ENCODE results near the gene STK26.
"Not testable (repeated sequence)": the region's sequence is repeated elsewhere in the genome, so short reads cannot be mapped to it uniquely, and the experiment has no call there.

The STK26 gene

GRCh38 chrX:132093239-132093860 lies 70.2 kb downstream of the STK26 start:
- no peak overlapping the region for H3K4me3 ChIP-seq (ENCODE audit: low read depth, low read length)
- ChIA-PET POLR2A (no interaction called here), CTCF (interaction anchor here (1.5 to 5.2 kb wide), 5 partner anchors 9 to 521 kb away, joined by 5 to 71 read pairs (median 12); partner anchors contain the start of gene RAP2C)
- no peak for DNase-seq (ENCODE audit: low read depth, low spot score)
- TF ChIP-seq, protein P1, sequence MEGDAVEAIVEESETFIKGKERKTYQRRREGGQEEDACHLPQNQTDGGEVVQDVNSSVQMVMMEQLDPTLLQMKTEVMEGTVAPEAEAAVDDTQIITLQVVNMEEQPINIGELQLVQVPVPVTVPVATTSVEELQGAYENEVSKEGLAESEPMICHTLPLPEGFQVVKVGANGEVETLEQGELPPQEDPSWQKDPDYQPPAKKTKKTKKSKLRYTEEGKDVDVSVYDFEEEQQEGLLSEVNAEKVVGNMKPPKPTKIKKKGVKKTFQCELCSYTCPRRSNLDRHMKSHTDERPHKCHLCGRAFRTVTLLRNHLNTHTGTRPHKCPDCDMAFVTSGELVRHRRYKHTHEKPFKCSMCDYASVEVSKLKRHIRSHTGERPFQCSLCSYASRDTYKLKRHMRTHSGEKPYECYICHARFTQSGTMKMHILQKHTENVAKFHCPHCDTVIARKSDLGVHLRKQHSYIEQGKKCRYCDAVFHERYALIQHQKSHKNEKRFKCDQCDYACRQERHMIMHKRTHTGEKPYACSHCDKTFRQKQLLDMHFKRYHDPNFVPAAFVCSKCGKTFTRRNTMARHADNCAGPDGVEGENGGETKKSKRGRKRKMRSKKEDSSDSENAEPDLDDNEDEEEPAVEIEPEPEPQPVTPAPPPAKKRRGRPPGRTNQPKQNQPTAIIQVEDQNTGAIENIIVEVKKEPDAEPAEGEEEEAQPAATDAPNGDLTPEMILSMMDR (IDR thresholded peaks at IDR 0.05; ENCODE audit: insufficient read depth, low read length, missing control alignments): no peak

DNA sequence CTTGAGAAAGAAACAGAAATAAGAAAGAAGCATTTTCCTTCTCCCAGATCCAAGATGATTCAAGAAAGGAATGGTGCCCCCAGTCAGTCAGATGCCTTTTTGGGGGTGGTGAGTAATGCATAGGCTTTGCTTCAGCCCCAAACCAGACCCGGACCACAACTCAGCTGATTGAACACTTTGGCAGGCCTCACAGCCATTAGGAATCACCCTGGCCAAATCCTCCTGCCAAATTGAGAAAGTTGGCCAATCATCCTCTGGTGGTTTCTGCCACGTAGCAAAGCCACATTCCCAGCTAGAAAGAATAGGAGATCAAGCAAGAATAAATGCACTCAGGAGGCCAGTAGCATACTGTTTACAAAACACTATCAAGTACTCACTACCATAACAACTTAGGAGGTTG lies 71.1 kb downstream of the STK26 start:
- no peak for DNase-seq (ENCODE audit: low read depth, low spot score)
- TF ChIP-seq, protein P1 (IDR thresholded peaks at IDR 0.05; ENCODE audit: insufficient read depth, low read length, missing control alignments): no peak
- CTCF ChIA-PET: interaction anchor here (2.3 to 5.2 kb wide), 2 partner anchors 126 to 520 kb away, joined by 12 to 71 read pairs; partner anchors contain the start of gene RAP2C
- POLR2A ChIA-PET: no interaction called here
- no peak overlapping the region for H3K4me3 ChIP-seq (ENCODE audit: low read depth, low read length)

DNA sequence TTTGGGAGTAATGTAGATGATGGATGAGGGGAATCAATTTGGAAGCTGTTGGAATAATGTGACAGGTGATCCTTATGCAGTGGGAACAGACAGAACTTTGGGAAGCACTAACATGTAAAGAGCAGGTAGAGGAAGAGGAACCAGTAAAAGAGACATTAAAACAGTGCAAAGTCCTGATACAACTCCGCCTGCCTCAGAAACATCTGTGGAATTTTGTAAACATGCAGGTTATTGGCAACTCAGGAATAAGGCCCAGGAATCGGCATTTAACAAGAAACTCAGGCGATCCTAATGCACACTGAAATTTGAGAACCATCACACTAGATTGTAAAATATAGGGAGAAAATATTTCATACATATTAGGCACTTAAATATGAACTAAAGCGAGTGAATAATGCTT lies 75.6 kb downstream of the STK26 start:
- DNase-seq (ENCODE audit: low read depth, low spot score); CTCF ChIA-PET; H3K4me3 ChIP-seq (ENCODE audit: low read depth, low read length); POLR2A ChIA-PET: not testable (repeated sequence)

- TF ChIP-seq, protein P1 (IDR thresholded peaks at IDR 0.05; ENCODE audit: insufficient read depth, low read length, missing control alignments): no peak
- ChIA-PET POLR2A (no interaction called here), CTCF (interaction anchor here (3.2 kb wide), 1 partner anchor 9 kb away, joined by 23 read pairs; no protein-coding TSS in a partner anchor)
- H3K4me3 ChIP-seq (ENCODE audit: low read depth, low read length): no peak overlapping the region
- no peak for DNase-seq (ENCODE audit: low read depth, low spot score)
These were observed 78.1 kb downstream of the STK26 start for GRCh38 chrX:132101206-132101605.

GRCh38 chrX:132101799-132102198 lies 78.7 kb downstream of the STK26 start:
- CTCF ChIA-PET: interaction anchor here (1.1 to 3.2 kb wide), 2 partner anchors 10 to 117 kb away, joined by 3 to 23 read pairs; no protein-coding TSS in a partner anchor
- no peak overlapping the region for H3K4me3 ChIP-seq (ENCODE audit: low read depth, low read length)
- POLR2A ChIA-PET: no interaction called here
- no peak for DNase-seq (ENCODE audit: low read depth, low spot score)
- TF ChIP-seq, protein P1 (IDR thresholded peaks at IDR 0.05; ENCODE audit: insufficient read depth, low read length, missing control alignments): no peak

- ChIA-PET POLR2A (no interaction called here), CTCF (interaction anchor here (2.1 kb wide), 1 partner anchor 14 kb away, joined by 5 read pairs; no protein-coding TSS in a partner anchor)
- H3K4me3 ChIP-seq (ENCODE audit: low read depth, low read length): no peak overlapping the region
- TF ChIP-seq, protein P1 (IDR thresholded peaks at IDR 0.05; ENCODE audit: insufficient read depth, low read length, missing control alignments): no peak
- no peak for DNase-seq (ENCODE audit: low read depth, low spot score)
These were observed 84.2 kb downstream of the STK26 start for GRCh38 chrX:132107291-132107690.

- POLR2A ChIA-PET: no interaction called here
- CTCF ChIA-PET: no interaction called here
These were observed 91.5 kb downstream of the STK26 start for GRCh38 chrX:132114607-132115006.

More at GRCh38 chrX:132114607-132115006, 91.5 kb downstream of the STK26 start:
- no peak overlapping the region for H3K4me3 ChIP-seq (ENCODE audit: low read depth, low read length)
- TF ChIP-seq, protein P1 (IDR thresholded peaks at IDR 0.05; ENCODE audit: insufficient read depth, low read length, missing control alignments): no peak
- DNase-seq (ENCODE audit: low read depth, low spot score): no peak

All from AG04449 (cell line).